DMS 273 (cell line): Measurements from ENCODE around the gene GET4.

ENCODE experiments used
- DNase-seq: peaks from one replicate; lab custom pipeline; 2025; ENCODE audit not compliant: unreplicated experiment; lab: John Stamatoyannopoulos, UW

Gene GET4

GRCh38 chr7:945147-945555, 68.8 kb downstream of the GET4 start:
- DNase-seq: no peak

DNA sequence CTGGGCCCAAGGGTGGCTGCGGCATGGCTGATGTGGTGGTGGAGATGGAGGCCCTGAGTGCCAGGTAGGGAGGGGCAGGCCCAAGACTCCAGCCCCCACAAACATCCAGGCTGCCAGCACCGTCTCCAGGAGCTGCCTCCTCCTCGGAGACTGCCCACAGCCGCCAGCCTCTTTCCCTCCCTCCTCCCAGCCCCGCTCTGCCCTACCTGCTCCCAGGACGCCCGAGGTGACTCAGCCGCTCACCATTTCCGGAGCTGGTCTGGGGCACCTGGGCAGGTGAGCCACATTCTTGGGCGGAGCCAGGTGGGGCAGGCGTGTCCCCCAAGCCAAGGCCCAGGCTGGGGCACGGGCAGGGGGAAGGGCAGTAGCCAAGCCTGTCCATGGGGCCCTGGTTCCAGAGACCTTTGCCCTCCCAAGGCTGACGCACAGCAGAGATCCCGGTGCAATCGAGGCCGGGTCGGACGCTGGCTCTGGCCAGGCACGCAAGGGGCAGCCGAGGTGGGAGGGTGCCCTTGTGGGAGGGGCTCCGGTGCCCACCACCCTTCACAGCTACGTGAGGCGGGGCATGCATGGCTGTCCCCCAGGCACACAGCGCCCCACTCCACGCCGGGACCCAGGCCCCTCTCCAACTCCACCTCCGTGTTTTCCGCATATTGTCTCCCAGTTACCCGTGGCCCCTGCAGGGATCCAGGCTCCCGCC, 69.4 kb downstream of the GET4 start:
- DNase-seq: no peak
